SH-SY5Y (cell line): ENCODE results near the gene NSD2.

Source experiments
- GATA2 ChIP-seq: IDR thresholded peaks from 2 replicates; pipeline ENCODE4 v1.6.1; 2011; ENCODE audit warnings: mild to moderate bottlenecking, low read depth, low read length
- GATA3 ChIP-seq: IDR thresholded peaks from 2 replicates; pipeline ENCODE4 v1.6.1; 2011; ENCODE audit warnings: low read depth, mild to moderate bottlenecking, low read length, moderate library complexity

- TF ChIP-seq GATA2, result no peak
- TF ChIP-seq GATA3, result no peak
These were observed 77.0 kb downstream of the NSD2 start for GRCh38 chr4:1948232-1948631.
